Psoas muscle (tissue), 8 donors: ENCODE data around the gene TPO. TPM values are rescaled to one million over a fixed set of nuclear protein-coding genes. Genes with fewer than 3 reads are reported as not detected.

Experiments
- ATAC-seq, 4 donors: fragments of 200-7000 bp; cut with Tn5 transposase; one replicate each; pipeline ENCODE4 v1.9.1; 2020; ENCODE audit warnings: moderate library complexity in 3 of 4, mild to moderate bottlenecking in 2 of 4
- DNase-seq, 2 donors: peaks; one replicate each; pipeline ENCODE4 v3.0.0-alpha.2; 2020
- H3K27ac ChIP-seq: fragments of 200-600 bp; one replicate; pipeline ENCODE4 v1.8.0; 2022
- H3K27me3 ChIP-seq, 3 donors: fragments of 200-600 bp in 1 of 3; one replicate each; pipeline versions ENCODE4 v1.6.1 to v1.8.0; 2013 to 2022; ENCODE audit warnings: low read length in 2 of 3, mild to moderate bottlenecking in 2 of 3, moderate library complexity in 1 of 3; ENCODE audit not compliant: insufficient read depth in 3 of 3
- H3K36me3 ChIP-seq, 2 donors: fragments of 200-600 bp in 1 of 2; one replicate each; pipeline versions ENCODE4 v1.6.1 to v1.8.0; 2013 to 2022; ENCODE audit warnings: low read depth in 1 of 2, mild to moderate bottlenecking in 1 of 2, moderate library complexity in 1 of 2; ENCODE audit not compliant: insufficient read depth in 1 of 2
- H3K4me1 ChIP-seq: fragments of 200-600 bp; one replicate; pipeline ENCODE4 v1.8.0; 2022
- H3K4me3 ChIP-seq: fragments of 200-600 bp; one replicate; pipeline ENCODE4 v1.8.0; 2022; ENCODE audit warnings: mild to moderate bottlenecking
- H3K9me3 ChIP-seq: fragments of 200-600 bp; one replicate; pipeline ENCODE4 v1.8.0; 2022
- WGBS, 3 donors: extraction: QIAGEN DNeasy Blood & Tissue Kit; methylation state at CpG; one replicate each; pipeline versions ENCODE4 v1.1.6 to v1.1.7; 2013; 5-methylcytosine and 5-hydroxymethylcytosine counted together
- intact Hi-C, 2 donors: fragments of 100-400 bp; cut with DNase I; formaldehyde crosslinking; loops; one replicate each; pipeline versions ENCODE4 v1.11.0 to v1.14.2; 2022
- polyA plus RNA-seq, 3 donors: library from polyadenylated mRNA; stranded (reverse); fragments of 200-250 nt; gene quantifications; one replicate each; pipeline ENCODE4 v1.2.3, GENCODE V29; 2013
- total RNA-seq, 4 donors: library from RNA; stranded (reverse); fragmentation: NEBNext Ultra II Directional in 2 of 4; extraction: Animal tissue kit (Norgen Biotek cat#: 25700) in 2 of 4; gene quantifications; one replicate each; pipeline versions ENCODE4 v1.2.1 to v1.2.4, GENCODE V29; 2021 to 2023
- TF ChIP-seq, protein P1 (sequence below): fragments of 200-600 bp; IDR thresholded peaks from one replicate; pipeline ENCODE4 v1.8.0; 2022; ENCODE audit warnings: antibody characterized with exemption
- donor health status: healthy with polysubstance abuse.
- donor health status: DM: no; HTN: no; CAD: no; lungs with moderate emphysema.
- donor health status: Bipolar disorder and iron deficiency.
- donor health status: healthy.
- donor health status: DM: yes; HTN: yes; CAD: no.
- donor health status: DM: no; HTN: no; CAD: no.
- donor health status: DM: no; HTN: no; CAD: no.
- donor health status: DM: yes; HTN: yes; CAD: no.

The TPO gene
- total and polyA plus RNA-seq, 7 donors: 2.1 to 4.5 (median 3.8) TPM

DNA sequence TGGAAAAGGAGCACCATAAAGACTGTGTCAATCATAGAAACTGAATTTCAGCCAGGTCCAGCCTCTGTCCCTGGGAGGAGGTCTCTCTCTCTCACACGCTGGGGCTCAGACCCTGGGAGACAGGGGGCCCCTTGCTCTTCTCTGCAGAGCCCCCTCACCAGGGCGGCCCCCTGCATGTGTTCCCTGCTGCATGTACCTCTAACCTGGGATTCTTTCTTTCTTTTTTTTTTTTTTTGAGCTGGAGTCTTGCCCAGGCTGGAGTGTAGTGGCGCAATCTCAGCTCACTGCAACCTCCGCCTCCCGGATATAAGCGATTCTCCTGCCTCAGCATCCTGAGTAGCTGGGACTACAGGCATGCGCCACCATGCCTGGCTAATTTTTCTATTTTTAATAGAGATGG, 46.5 kb downstream of the TPO start:
- intact Hi-C loops: no loop called here
- Histone ChIP-seq H3K27me3 (no peaks in the 10 kb centered on the region), H3K36me3 (no peaks in the 10 kb centered on the region), H3K9me3 (no peaks in the 10 kb centered on the region), H3K4me1 (no peaks in the 10 kb centered on the region), H3K4me3 (no peak overlapping the region), H3K27ac (no peak overlapping the region)
- TF ChIP-seq, protein P1, sequence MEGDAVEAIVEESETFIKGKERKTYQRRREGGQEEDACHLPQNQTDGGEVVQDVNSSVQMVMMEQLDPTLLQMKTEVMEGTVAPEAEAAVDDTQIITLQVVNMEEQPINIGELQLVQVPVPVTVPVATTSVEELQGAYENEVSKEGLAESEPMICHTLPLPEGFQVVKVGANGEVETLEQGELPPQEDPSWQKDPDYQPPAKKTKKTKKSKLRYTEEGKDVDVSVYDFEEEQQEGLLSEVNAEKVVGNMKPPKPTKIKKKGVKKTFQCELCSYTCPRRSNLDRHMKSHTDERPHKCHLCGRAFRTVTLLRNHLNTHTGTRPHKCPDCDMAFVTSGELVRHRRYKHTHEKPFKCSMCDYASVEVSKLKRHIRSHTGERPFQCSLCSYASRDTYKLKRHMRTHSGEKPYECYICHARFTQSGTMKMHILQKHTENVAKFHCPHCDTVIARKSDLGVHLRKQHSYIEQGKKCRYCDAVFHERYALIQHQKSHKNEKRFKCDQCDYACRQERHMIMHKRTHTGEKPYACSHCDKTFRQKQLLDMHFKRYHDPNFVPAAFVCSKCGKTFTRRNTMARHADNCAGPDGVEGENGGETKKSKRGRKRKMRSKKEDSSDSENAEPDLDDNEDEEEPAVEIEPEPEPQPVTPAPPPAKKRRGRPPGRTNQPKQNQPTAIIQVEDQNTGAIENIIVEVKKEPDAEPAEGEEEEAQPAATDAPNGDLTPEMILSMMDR: no peak
- DNase-seq (no peak), ATAC-seq (no peak)
- WGBS, 3 donors: 49 to 56% (median 55%) methylated on average over 7 of the region's 7 CpGs

DNA sequence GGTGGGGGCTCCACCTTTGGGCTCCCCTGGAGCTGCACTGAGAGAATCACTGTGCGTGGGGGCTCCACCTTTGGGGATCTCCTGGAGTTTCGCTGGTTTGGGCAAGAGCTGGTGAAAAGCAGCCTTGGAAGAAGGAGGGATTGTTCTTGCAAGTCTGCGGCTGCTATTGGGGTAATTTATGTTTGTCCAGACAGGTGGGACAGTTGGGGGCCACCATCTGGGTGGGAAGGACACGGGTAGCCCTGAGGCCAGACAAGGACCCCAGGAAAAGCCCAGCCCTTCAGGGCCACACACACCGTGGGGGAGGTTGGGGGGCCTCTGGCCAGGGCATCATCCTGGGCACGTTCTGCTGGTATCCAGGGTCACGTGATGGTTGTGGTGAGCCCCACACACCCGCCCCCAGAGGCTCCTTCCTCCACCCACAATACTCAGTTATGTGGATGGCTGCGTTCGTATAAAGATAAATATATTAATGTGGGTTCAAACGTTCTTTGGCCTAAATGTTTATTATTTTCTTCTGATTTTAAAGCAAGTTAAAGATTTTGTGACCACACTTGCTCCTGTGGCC, 47.7 kb downstream of the TPO start:
- ATAC-seq (no peak), DNase-seq (no peak)
- Histone ChIP-seq H3K27ac (no peak overlapping the region), H3K4me3 (no peak overlapping the region), H3K4me1 (no peaks in the 10 kb centered on the region), H3K27me3 (no peaks in the 10 kb centered on the region), H3K9me3 (no peaks in the 10 kb centered on the region), H3K36me3 (no peaks in the 10 kb centered on the region)
- WGBS, 3 donors: 58 to 70% (median 65%) methylated on average over 11 of the region's 11 CpGs
- TF ChIP-seq, protein P1: no peak
- intact Hi-C loops: no loop called here

DNA sequence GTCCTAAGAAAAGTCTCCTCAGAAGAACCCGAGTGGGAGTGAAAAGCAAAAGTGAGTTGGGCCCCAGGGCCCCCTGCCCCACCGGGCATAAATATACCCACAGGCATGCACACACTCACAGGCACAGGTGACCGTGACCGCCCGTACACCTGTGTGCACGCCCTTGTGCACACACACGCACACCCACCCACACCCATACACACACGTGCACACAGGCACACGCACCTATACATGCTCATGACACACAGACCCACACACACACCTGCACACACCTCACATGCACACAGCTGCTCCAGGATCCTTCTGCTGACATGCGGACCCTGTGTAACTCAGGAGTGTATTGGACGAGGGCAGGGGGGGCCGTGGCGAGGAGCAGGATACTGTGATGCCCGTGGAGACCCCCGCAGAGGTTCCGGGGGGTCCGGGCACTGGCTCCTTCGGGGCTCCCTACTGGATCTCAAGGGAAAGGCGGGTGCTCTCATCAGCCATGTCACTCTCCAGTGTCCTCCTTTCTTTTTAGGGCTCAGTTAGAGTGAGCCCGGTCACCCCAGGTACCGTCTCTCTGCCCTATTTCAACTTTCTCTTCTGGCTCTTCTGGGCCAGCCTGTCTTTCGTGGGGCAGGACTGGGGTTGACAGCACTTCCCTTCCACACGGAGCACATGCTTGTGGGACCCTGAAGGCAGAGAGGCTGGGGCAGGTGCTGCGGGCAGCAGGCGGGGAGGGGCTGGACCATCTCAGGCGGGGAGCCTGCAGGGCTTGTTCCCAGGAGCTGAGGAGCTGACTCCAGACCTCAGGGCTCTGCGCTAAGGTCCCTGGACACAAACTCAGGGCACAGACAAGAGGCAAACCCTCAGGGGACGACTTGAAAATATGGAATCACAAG, 48.5 kb downstream of the TPO start:
- Histone ChIP-seq H3K36me3 (no peaks in the 10 kb centered on the region), H3K27ac (no peak overlapping the region), H3K9me3 (no peaks in the 10 kb centered on the region), H3K4me1 (no peaks in the 10 kb centered on the region), H3K4me3 (no peak overlapping the region), H3K27me3 (no peaks in the 10 kb centered on the region)
- 65 to 72% (median 67%) methylated on average over 28 of the region's 28 CpGs for WGBS, 3 donors
- intact Hi-C loops: no loop called here
- DNase-seq (no peak), ATAC-seq (no peak)
- TF ChIP-seq, protein P1: no peak

DNA sequence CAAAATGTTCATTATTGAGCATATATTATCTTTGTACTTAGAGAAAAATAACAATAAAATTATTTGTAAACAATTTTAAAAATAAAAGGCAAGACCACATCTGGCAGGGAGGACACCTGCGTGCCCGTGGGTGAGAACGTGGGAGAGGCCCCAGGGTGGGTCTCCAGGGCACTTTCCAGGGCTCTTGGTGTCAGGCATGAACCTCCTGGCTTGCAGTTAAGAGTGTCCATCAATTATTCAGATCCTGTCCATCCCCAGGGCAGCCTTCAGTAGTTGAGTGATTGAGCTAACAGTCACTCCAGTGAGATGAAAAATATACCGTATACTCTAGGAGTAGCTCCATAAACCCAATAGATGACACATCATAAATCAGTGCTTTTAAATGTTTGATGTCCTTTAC, 49.7 kb downstream of the TPO start:
- ATAC-seq (no peak), DNase-seq (no peak)
- TF ChIP-seq, protein P1: no peak
- WGBS, 3 donors: 51 to 62% (median 54%) methylated on average over 4 of the region's 4 CpGs
- Histone ChIP-seq H3K4me1 (no peaks in the 10 kb centered on the region), H3K27ac (no peak overlapping the region), H3K9me3 (no peaks in the 10 kb centered on the region), H3K36me3 (no peaks in the 10 kb centered on the region), H3K4me3 (no peak overlapping the region), H3K27me3 (no peaks in the 10 kb centered on the region)
- intact Hi-C loops: no loop called here
